ENCODE measurements around the gene PPM1B. TPM values are rescaled to one million over a fixed set of nuclear protein-coding genes. Genes with fewer than 3 reads are reported as not detected.

Gene PPM1B
- total and polyA plus RNA-seq, 2 donors (not counting 3 experiments of a cell fraction or from before 2014, with no cell fraction given) = 8.0 to 24.1 TPM

DNA sequence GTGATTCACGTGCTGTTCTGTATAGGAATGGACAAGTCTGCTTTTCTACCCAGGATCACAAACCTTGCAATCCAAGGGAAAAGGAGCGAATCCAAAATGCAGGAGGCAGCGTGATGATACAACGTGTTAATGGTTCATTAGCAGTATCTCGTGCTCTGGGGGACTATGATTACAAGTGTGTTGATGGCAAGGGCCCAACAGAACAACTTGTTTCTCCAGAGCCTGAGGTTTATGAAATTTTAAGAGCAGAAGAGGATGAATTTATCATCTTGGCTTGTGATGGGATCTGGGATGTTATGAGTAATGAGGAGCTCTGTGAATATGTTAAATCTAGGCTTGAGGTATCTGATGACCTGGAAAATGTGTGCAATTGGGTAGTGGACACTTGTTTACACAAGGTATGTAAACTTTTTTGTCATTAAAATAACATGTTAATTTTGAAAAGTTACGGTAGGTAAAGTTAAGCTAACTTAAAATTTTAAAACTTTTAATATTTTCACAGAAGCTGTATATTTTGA lies 33.0 kb downstream of the PPM1B start:
- POLR2A ChIA-PET = no interaction called here

More for the DNA sequence above, 33.0 kb downstream of the PPM1B start:
- H3K36me3 ChIP-seq (ENCODE audit: control insufficient read depth in 2 of 2, extremely low read depth in 1 of 2, insufficient read depth in 2 of 2, low read length in 2 of 2) = no peaks in the 10 kb centered on the region
- H2AFZ ChIP-seq (ENCODE audit: low read depth, low read length) = no peak overlapping the region
- no peaks in the 10 kb centered on the region for H3K9me1 ChIP-seq (replicated peaks; ENCODE audit: control insufficient read depth, extremely low read depth, insufficient read depth, low read length)
- TF ChIP-seq POLR2A (IDR thresholded peaks at IDR 0.05; ENCODE audit: low read depth, low read length) (no peak), POLR2AphosphoS5 (IDR thresholded peaks at IDR 0.05; ENCODE audit: insufficient read depth, low read depth, low read length) (no peak), MYC (IDR thresholded peaks at IDR 0.05; ENCODE audit: low read depth, low read length) (no peak), FOS (IDR thresholded peaks at IDR 0.05; ENCODE audit: borderline replicate concordance, insufficient read depth, low read length) (no peak), JUN (IDR thresholded peaks at IDR 0.05; ENCODE audit: borderline replicate concordance, insufficient read depth, insufficient read length, low read depth) (no peak), GATA2 (IDR thresholded peaks at IDR 0.05; ENCODE audit: insufficient read depth, insufficient read length, low read depth, low read length) (no peak), EZH2 (IDR thresholded peaks at IDR 0.05; ENCODE audit: borderline replicate concordance, low read depth, low read length, severe bottlenecking) (no peak)
- TF ChIP-seq, protein P1, sequence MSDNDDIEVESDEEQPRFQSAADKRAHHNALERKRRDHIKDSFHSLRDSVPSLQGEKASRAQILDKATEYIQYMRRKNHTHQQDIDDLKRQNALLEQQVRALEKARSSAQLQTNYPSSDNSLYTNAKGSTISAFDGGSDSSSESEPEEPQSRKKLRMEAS (IDR thresholded peaks at IDR 0.05; ENCODE audit: insufficient read depth, insufficient read length) = no peak
- TF ChIP-seq, protein P2, sequence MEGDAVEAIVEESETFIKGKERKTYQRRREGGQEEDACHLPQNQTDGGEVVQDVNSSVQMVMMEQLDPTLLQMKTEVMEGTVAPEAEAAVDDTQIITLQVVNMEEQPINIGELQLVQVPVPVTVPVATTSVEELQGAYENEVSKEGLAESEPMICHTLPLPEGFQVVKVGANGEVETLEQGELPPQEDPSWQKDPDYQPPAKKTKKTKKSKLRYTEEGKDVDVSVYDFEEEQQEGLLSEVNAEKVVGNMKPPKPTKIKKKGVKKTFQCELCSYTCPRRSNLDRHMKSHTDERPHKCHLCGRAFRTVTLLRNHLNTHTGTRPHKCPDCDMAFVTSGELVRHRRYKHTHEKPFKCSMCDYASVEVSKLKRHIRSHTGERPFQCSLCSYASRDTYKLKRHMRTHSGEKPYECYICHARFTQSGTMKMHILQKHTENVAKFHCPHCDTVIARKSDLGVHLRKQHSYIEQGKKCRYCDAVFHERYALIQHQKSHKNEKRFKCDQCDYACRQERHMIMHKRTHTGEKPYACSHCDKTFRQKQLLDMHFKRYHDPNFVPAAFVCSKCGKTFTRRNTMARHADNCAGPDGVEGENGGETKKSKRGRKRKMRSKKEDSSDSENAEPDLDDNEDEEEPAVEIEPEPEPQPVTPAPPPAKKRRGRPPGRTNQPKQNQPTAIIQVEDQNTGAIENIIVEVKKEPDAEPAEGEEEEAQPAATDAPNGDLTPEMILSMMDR (IDR thresholded peaks at IDR 0.05; ENCODE audit: extremely low read depth in 1 of 2, insufficient read depth in 1 of 2, low read depth in 1 of 2, low read length in 2 of 2) = no peak
- TSS peak; percentile 33 for BruUV-seq (replicated peaks)
- peaks cover 2% of the 10 kb centered on the region for H4K20me1 ChIP-seq (replicated peaks; ENCODE audit: control insufficient read depth, extremely low read depth, insufficient read depth, low read length)
- dilution Hi-C loops (cut with MboI; ENCODE audit: extremely low pct_ligation_motif_present, low sequenced_read_pairs) (no loop called here), intact Hi-C loops (cut with micrococcal nuclease) (no loop called here)
- no peak overlapping the region for H3K27ac ChIP-seq (ENCODE audit: insufficient read depth, low read depth, low read length)
- H3K79me2 ChIP-seq (ENCODE audit: control insufficient read depth, insufficient read depth, low read length) = peaks cover 17% of the 10 kb centered on the region
- no peak overlapping the region for H3K4me2 ChIP-seq (ENCODE audit: insufficient read depth, low read length)
- H3K4me3 ChIP-seq (replicated peaks in 1 of 3; ENCODE audit: insufficient read depth in 1 of 3, low read depth in 1 of 3, low read length in 3 of 3) = no peak overlapping the region
- CTCF ChIA-PET = interaction anchor here (0.8 to 1.1 kb wide), 3 partner anchors 10 to 15 kb away, joined by 3 to 4 read pairs (median 4); no protein-coding TSS in a partner anchor
- DNase-seq (ENCODE audit: low read depth, low spot score) (no peak), FAIRE-seq (no peak)
- H3K9me3 ChIP-seq (replicated peaks; ENCODE audit: control insufficient read depth, insufficient read depth, low read length) = no peaks in the 10 kb centered on the region
- no peaks in the 10 kb centered on the region for H3K4me1 ChIP-seq (ENCODE audit: control insufficient read depth, extremely low read depth, insufficient read depth, low read length)
- H3K27me3 ChIP-seq (ENCODE audit: control insufficient read depth in 2 of 2, insufficient read depth in 2 of 2, low read length in 2 of 2) = no peaks in the 10 kb centered on the region
- no peak overlapping the region for H3K9ac ChIP-seq (replicated peaks; ENCODE audit: extremely low read depth, insufficient read depth, low read length)

Measured in endothelial cell of umbilical vein (primary cell).